Stimulated activated CD4-positive, alpha-beta T cell treated with anti-CD3 and anti-CD28 coated beads, Interleukin-4, amount 100 ng/mL, for 24 hours (primary cell): ENCODE results near the gene HEYL.
"Not testable (repeated sequence)": the region's sequence is repeated elsewhere in the genome, so short reads cannot be mapped to it uniquely, and the experiment has no call there.

Experiments used
- DNase-seq: peaks from one replicate; pipeline ENCODE4 v3.0.0-alpha.2; 2020

HEYL gene

GRCh38 chr1:39601667-39602255 is 37.7 kb downstream of the HEYL start:
- not testable (repeated sequence) for DNase-seq

GRCh38 chr1:39596163-39596562 is 43.3 kb downstream of the HEYL start:
- DNase-seq: no peak

GRCh38 chr1:39593386-39593785 is 46.1 kb downstream of the HEYL start:
- no peak for DNase-seq

- DNase-seq: no peak
Measured at GRCh38 chr1:39592069-39592468, 47.4 kb downstream of the HEYL start.

GRCh38 chr1:39590546-39590945 is 48.9 kb downstream of the HEYL start:
- DNase-seq: no peak

GRCh38 chr1:39585933-39586332 is 53.5 kb downstream of the HEYL start:
- no peak for DNase-seq

GRCh38 chr1:39576016-39576657 is 63.3 kb downstream of the HEYL start:
- peak; percentile 25 for DNase-seq

GRCh38 chr1:39575191-39576015 is 64.0 kb downstream of the HEYL start:
- DNase-seq: peak; percentile 49

- DNase-seq: no peak
Measured at GRCh38 chr1:39574646-39575045, 64.8 kb downstream of the HEYL start.
